Ishikawa (cell line): ENCODE data around the gene EDDM13.

Source experiments
- CEBPB ChIP-seq: IDR thresholded peaks from 2 replicates; pipeline ENCODE4 v1.6.1; 2012
- CREB1 ChIP-seq: IDR thresholded peaks from 2 replicates; pipeline ENCODE4 v1.6.1; 2012; ENCODE audit warnings: low read depth
- EGR1 ChIP-seq: IDR thresholded peaks from 2 replicates; pipeline ENCODE4 v1.6.1; 2012
- EP300 ChIP-seq: IDR thresholded peaks from 2 replicates; pipeline ENCODE4 v1.6.1; 2012; ENCODE audit warnings: borderline replicate concordance
- FOXM1 ChIP-seq: IDR thresholded peaks from 2 replicates; pipeline ENCODE4 v1.6.1; 2012; ENCODE audit warnings: low read depth, borderline replicate concordance
- NFIC ChIP-seq: IDR thresholded peaks from 2 replicates; pipeline ENCODE4 v1.6.1; 2012
- RAD21 ChIP-seq: IDR thresholded peaks from 2 replicates; pipeline ENCODE4 v1.6.1; 2012; ENCODE audit warnings: low read depth
- TAF1 ChIP-seq: IDR thresholded peaks from 2 replicates; pipeline ENCODE4 v1.6.1; 2012; ENCODE audit warnings: low read depth, mild to moderate bottlenecking
- TCF12 ChIP-seq: IDR thresholded peaks from 2 replicates; pipeline ENCODE4 v1.6.1; 2012; ENCODE audit warnings: low read depth
- TEAD4 ChIP-seq: IDR thresholded peaks from 2 replicates; pipeline ENCODE4 v1.6.1; 2012
- USF1 ChIP-seq: IDR thresholded peaks from 2 replicates; pipeline ENCODE4 v1.6.1; 2012
- YY1 ChIP-seq: IDR thresholded peaks from 2 replicates; pipeline ENCODE4 v1.6.1; 2012; ENCODE audit warnings: low read depth
- ZBTB7A ChIP-seq: IDR thresholded peaks from 2 replicates; pipeline ENCODE4 v1.6.1; 2012; ENCODE audit warnings: low read depth
- TF ChIP-seq, protein P1 (sequence below): IDR thresholded peaks from 2 replicates; pipeline ENCODE4 v1.6.1; 2012; ENCODE audit warnings: low read depth, mild to moderate bottlenecking
- TF ChIP-seq, protein P2 (sequence below): IDR thresholded peaks from 2 replicates; pipeline ENCODE4 v1.6.1; 2012

The EDDM13 gene, protein sequence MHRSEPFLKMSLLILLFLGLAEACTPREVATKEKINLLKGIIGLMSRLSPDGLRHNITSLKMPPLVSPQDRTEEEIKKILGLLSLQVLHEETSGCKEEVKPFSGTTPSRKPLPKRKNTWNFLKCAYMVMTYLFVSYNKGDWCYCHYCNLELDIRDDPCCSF

DNA sequence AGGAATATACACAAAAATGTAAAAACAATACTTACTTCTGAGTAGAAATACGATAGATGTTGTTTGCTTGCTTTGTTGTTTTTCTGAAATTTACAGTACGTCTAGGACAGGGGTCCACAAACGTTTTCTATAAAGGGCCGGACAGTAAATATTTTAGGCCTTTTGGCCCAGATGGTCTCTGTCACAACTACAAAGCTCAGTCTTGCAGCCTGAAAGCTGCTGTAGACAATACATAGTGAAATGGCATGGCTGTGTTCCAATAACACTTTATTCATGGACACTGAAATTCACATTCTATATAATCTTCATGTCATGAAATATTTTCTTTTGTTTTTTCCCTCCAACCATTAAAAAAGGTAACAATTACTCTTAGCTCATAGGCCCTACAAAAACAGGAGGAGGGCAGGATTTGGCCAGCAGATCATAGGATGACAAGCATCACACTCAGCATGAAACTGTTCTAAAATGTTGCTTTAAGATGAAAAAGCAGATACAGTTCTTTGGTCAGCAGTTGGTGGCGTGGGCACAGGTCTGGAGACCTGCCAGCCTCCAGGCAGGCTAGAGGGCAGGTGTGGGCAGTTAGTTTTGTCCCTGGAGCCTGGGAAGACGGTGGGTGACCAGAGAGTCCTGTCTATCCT is at the start of gene EDDM13:
EDDM13 (plus strand) TSS at position 588 of the 638 bp plus-strand sequence. CDS start 87 bp downstream, outside the sequence.
- TF ChIP-seq TAF1 (no peak), FOXM1 (no peak), ZBTB7A (no peak), CEBPB (no peak), USF1 (no peak)
- TF ChIP-seq, protein P1, sequence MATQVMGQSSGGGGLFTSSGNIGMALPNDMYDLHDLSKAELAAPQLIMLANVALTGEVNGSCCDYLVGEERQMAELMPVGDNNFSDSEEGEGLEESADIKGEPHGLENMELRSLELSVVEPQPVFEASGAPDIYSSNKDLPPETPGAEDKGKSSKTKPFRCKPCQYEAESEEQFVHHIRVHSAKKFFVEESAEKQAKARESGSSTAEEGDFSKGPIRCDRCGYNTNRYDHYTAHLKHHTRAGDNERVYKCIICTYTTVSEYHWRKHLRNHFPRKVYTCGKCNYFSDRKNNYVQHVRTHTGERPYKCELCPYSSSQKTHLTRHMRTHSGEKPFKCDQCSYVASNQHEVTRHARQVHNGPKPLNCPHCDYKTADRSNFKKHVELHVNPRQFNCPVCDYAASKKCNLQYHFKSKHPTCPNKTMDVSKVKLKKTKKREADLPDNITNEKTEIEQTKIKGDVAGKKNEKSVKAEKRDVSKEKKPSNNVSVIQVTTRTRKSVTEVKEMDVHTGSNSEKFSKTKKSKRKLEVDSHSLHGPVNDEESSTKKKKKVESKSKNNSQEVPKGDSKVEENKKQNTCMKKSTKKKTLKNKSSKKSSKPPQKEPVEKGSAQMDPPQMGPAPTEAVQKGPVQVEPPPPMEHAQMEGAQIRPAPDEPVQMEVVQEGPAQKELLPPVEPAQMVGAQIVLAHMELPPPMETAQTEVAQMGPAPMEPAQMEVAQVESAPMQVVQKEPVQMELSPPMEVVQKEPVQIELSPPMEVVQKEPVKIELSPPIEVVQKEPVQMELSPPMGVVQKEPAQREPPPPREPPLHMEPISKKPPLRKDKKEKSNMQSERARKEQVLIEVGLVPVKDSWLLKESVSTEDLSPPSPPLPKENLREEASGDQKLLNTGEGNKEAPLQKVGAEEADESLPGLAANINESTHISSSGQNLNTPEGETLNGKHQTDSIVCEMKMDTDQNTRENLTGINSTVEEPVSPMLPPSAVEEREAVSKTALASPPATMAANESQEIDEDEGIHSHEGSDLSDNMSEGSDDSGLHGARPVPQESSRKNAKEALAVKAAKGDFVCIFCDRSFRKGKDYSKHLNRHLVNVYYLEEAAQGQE = no peak

- TF ChIP-seq RAD21 (no peak), TAF1 (no peak), TCF12 (no peak), EP300 (no peak), TEAD4 (no peak), ZBTB7A (no peak), EGR1 (no peak), CREB1 (no peak), NFIC (no peak), CEBPB (no peak), USF1 (no peak), YY1 (no peak)
- TF ChIP-seq, protein P2, sequence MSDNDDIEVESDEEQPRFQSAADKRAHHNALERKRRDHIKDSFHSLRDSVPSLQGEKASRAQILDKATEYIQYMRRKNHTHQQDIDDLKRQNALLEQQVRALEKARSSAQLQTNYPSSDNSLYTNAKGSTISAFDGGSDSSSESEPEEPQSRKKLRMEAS = no peak
- TF ChIP-seq, protein P1 = no peak
These were observed 49.6 kb upstream of the EDDM13 start for GRCh38 chr19:56222901-56223300.

GRCh38 chr19:56223481-56223880 is 49.1 kb upstream of the EDDM13 start:
- TF ChIP-seq, protein P1 = no peak
- TF ChIP-seq, protein P2 = no peak
- TF ChIP-seq EP300 (no peak), CEBPB (no peak), EGR1 (no peak), TEAD4 (no peak), USF1 (no peak), ZBTB7A (no peak), YY1 (no peak), TAF1 (no peak)

DNA sequence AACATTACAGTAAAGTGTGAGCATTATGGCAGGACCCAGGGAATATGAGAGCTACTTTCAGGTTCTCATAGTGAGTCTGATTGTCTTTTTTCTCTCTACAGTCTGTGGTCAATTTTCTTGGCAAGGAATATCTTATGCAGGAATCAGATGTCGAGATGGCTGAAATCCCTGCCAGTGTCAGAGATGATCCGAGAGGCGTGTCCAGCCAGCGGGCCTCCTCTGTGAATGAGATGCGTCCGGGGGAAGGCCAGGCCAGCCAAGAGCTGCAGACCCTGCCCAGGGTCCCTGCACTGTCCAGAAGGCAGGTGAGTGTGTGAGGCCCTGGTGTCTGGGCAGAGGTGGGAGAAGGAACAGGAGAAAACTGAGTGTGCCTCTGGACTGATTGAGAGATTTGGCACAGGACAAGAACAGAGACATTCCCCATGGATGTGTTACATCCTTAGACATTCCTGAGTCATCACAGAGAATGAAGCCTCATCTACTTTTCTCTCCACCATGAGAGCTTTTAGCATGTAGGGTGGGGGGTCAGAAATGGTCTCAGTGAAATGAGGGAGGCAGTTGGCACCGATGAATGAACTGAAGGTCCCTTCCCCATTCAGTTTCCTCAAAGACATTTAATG is 27.3 kb upstream of the EDDM13 start:
- TF ChIP-seq TEAD4 (no peak), FOXM1 (no peak), CEBPB (no peak), USF1 (no peak)
- TF ChIP-seq, protein P2 = no peak
